Ishikawa (cell line): ENCODE results near the gene SLC7A11.

Experiments used
- CEBPB ChIP-seq: IDR thresholded peaks from 2 replicates; pipeline ENCODE4 v1.6.1; 2012
- CREB1 ChIP-seq: IDR thresholded peaks from 2 replicates; pipeline ENCODE4 v1.6.1; 2012; ENCODE audit warnings: low read depth
- EGR1 ChIP-seq: IDR thresholded peaks from 2 replicates; pipeline ENCODE4 v1.6.1; 2012
- EP300 ChIP-seq: IDR thresholded peaks from 2 replicates; pipeline ENCODE4 v1.6.1; 2012; ENCODE audit warnings: borderline replicate concordance
- FOXM1 ChIP-seq: IDR thresholded peaks from 2 replicates; pipeline ENCODE4 v1.6.1; 2012; ENCODE audit warnings: low read depth, borderline replicate concordance
- NFIC ChIP-seq: IDR thresholded peaks from 2 replicates; pipeline ENCODE4 v1.6.1; 2012
- RAD21 ChIP-seq: IDR thresholded peaks from 2 replicates; pipeline ENCODE4 v1.6.1; 2012; ENCODE audit warnings: low read depth
- TAF1 ChIP-seq: IDR thresholded peaks from 2 replicates; pipeline ENCODE4 v1.6.1; 2012; ENCODE audit warnings: low read depth, mild to moderate bottlenecking
- TCF12 ChIP-seq: IDR thresholded peaks from 2 replicates; pipeline ENCODE4 v1.6.1; 2012; ENCODE audit warnings: low read depth
- TEAD4 ChIP-seq: IDR thresholded peaks from 2 replicates; pipeline ENCODE4 v1.6.1; 2012
- YY1 ChIP-seq: IDR thresholded peaks from 2 replicates; pipeline ENCODE4 v1.6.1; 2012; ENCODE audit warnings: low read depth
- ZBTB7A ChIP-seq: IDR thresholded peaks from 2 replicates; pipeline ENCODE4 v1.6.1; 2012; ENCODE audit warnings: low read depth
- TF ChIP-seq, protein P1 (sequence below): IDR thresholded peaks from 2 replicates; pipeline ENCODE4 v1.6.1; 2012
- TF ChIP-seq, protein P2 (sequence below): IDR thresholded peaks from 2 replicates; pipeline ENCODE4 v1.6.1; 2012; ENCODE audit warnings: low read depth, mild to moderate bottlenecking
- TF ChIP-seq, protein P3 (sequence below): IDR thresholded peaks from 2 replicates; pipeline ENCODE4 v1.6.1; 2012

The SLC7A11 gene

DNA sequence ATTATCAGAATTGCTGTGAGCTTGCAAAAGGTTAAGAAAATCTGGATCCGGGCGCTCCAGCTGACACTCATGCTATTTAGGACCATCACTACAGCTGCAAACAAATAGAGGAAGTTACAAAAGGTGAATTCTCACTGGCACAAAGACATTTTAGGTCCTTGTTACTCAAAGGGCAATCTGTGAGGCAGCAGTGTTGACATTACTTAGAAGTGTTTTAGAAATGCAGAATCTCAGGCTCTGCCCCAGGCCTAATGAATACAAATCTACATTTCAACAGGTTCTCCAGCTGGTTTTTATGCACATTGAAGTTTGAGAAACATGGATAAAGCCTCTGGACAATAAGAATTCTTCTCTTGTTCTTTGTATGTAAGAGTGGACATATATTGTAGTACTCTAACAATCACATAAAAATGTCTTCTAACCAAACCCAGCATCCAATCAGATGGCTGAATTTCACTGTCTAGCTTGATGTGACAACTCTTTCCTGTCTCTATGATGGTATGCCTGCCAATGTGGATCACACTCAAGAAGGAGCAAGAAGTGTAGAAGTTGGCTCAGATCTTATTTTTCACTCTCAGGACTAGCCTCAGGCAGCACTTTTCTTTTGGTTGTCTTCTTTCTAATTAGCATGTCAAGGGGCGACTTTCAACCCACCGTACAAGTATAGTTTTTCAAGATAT lies 18.8 kb downstream of the SLC7A11 start:
- TF ChIP-seq ZBTB7A (no peak), EP300 (no peak), CEBPB (no peak), TAF1 (no peak), CREB1 (no peak), YY1 (no peak), TCF12 (no peak), TEAD4 (no peak), FOXM1 (no peak), NFIC (no peak), EGR1 (no peak)
- TF ChIP-seq, protein P1, sequence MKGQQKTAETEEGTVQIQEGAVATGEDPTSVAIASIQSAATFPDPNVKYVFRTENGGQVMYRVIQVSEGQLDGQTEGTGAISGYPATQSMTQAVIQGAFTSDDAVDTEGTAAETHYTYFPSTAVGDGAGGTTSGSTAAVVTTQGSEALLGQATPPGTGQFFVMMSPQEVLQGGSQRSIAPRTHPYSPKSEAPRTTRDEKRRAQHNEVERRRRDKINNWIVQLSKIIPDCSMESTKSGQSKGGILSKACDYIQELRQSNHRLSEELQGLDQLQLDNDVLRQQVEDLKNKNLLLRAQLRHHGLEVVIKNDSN: no peak
- TF ChIP-seq, protein P2, sequence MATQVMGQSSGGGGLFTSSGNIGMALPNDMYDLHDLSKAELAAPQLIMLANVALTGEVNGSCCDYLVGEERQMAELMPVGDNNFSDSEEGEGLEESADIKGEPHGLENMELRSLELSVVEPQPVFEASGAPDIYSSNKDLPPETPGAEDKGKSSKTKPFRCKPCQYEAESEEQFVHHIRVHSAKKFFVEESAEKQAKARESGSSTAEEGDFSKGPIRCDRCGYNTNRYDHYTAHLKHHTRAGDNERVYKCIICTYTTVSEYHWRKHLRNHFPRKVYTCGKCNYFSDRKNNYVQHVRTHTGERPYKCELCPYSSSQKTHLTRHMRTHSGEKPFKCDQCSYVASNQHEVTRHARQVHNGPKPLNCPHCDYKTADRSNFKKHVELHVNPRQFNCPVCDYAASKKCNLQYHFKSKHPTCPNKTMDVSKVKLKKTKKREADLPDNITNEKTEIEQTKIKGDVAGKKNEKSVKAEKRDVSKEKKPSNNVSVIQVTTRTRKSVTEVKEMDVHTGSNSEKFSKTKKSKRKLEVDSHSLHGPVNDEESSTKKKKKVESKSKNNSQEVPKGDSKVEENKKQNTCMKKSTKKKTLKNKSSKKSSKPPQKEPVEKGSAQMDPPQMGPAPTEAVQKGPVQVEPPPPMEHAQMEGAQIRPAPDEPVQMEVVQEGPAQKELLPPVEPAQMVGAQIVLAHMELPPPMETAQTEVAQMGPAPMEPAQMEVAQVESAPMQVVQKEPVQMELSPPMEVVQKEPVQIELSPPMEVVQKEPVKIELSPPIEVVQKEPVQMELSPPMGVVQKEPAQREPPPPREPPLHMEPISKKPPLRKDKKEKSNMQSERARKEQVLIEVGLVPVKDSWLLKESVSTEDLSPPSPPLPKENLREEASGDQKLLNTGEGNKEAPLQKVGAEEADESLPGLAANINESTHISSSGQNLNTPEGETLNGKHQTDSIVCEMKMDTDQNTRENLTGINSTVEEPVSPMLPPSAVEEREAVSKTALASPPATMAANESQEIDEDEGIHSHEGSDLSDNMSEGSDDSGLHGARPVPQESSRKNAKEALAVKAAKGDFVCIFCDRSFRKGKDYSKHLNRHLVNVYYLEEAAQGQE: no peak
- TF ChIP-seq, protein P3, sequence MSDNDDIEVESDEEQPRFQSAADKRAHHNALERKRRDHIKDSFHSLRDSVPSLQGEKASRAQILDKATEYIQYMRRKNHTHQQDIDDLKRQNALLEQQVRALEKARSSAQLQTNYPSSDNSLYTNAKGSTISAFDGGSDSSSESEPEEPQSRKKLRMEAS: no peak

DNA sequence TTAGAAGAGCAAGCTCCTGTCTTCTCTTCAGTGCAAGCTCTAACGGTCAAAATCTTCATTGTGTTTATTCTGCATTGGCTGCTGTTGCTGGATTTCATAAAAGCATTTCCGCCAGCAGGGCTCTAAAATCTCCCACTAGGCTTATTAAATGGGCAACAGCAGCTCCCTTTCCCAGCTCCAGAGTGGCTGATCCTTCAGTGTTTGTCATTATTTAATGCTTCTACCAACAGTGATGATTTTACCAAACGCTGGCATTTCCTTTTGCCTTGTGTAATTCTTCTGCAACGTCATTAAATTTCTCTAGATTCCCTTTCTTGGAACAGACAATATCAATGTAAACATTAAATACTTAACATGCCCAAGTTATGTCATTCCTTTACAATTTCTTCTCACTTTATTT lies 20.1 kb downstream of the SLC7A11 start:
- TF ChIP-seq CEBPB: no peak
- TF ChIP-seq TAF1: no peak
- TF ChIP-seq, protein P2: no peak
- no peak for TF ChIP-seq ZBTB7A
- no peak for TF ChIP-seq YY1
- TF ChIP-seq NFIC: no peak
- TF ChIP-seq EP300: no peak
- TF ChIP-seq CREB1: no peak
- no peak for TF ChIP-seq RAD21
- TF ChIP-seq TCF12: no peak

DNA sequence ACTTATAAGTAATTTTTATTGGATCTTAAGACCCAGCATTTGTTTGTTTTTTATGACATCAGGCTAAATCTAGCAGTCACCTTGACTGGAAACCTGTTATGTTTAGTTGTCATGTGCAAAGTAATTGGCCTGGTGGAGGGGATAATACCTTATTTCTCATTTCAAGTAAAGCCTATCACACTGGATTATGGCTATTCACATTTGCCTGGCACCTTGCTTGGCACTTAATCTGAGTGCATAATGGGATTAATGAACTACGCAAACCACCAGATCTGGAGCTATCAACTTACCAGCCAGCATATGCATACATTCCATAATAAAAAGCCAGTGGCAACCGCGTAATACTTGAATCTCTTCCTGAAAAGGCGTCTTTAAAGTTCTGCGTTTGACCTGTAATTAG lies 23.2 kb downstream of the SLC7A11 start:
- TF ChIP-seq RAD21: no peak
- TF ChIP-seq TAF1: no peak

DNA sequence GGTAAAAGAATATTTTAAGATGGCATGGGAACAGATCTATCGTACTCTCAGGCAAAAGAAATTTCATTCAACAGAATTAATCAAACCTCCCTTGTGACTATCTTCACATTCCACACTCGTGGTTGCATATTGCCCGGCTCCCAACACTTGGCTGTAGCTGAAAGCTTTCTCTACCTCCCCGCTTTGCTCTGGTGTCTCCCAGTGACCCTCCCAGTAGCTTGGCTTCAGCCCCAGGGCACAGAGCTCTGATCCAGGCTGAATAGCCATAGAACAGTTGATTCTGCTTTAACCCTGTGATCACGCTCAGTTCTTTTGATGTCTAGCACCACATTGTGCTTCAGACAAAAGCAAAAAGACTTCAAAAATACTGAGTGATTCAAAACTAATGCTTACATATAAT lies 24.6 kb downstream of the SLC7A11 start:
- no peak for TF ChIP-seq EP300
- no peak for TF ChIP-seq EGR1
- no peak for TF ChIP-seq TAF1
- TF ChIP-seq TEAD4: no peak
- no peak for TF ChIP-seq RAD21
- no peak for TF ChIP-seq FOXM1
- TF ChIP-seq, protein P1: no peak
- no peak for TF ChIP-seq YY1
- TF ChIP-seq ZBTB7A: no peak
- TF ChIP-seq TCF12: no peak
- TF ChIP-seq, protein P3: no peak
- TF ChIP-seq NFIC: no peak
- no peak for TF ChIP-seq CREB1
- no peak for TF ChIP-seq CEBPB
- TF ChIP-seq, protein P2: no peak
